Chondrocyte (in vitro differentiated cells): Measurements from ENCODE around the gene SNRNP70. TPM values are rescaled to one million over a fixed set of nuclear protein-coding genes. Genes with fewer than 3 reads are reported as not detected.

Source experiments
- DNase-seq: peaks from one replicate; pipeline ENCODE4 v3.0.0; 2021; ENCODE audit warnings: mixed read lengths, low spot score
- H3K27ac Mint-ChIP-seq: one replicate; pipeline ENCODE4 v1.8.0; 2021; ENCODE audit warnings: mild to moderate bottlenecking, moderate library complexity, mixed read lengths; ENCODE audit not compliant: unreplicated experiment
- H3K27me3 Mint-ChIP-seq: 2 replicates; pipeline ENCODE4 v1.8.0; 2021; ENCODE audit warnings: low read depth, mixed read lengths
- H3K36me3 Mint-ChIP-seq: 2 replicates; pipeline ENCODE4 v1.8.0; 2021; ENCODE audit warnings: low read depth, mixed read lengths
- H3K4me1 Mint-ChIP-seq: 2 replicates; pipeline ENCODE4 v1.8.0; 2021; ENCODE audit warnings: low read depth, mild to moderate bottlenecking, mixed read lengths
- H3K4me3 Mint-ChIP-seq: one replicate; pipeline ENCODE4 v1.8.0; 2021; ENCODE audit warnings: mild to moderate bottlenecking, moderate library complexity, mixed read lengths; ENCODE audit not compliant: unreplicated experiment
- H3K9me3 Mint-ChIP-seq: 2 replicates; pipeline ENCODE4 v1.8.0; 2021; ENCODE audit warnings: low read depth, mixed read lengths
- CTCF ChIP-seq: fragments of 200-600 bp; sonication (generic); IDR thresholded peaks from 2 replicates; pipeline ENCODE4 v1.5.0; 2021; ENCODE audit warnings: antibody characterized with exemption, mild to moderate bottlenecking, moderate library complexity
- total RNA-seq: library from RNA; stranded (reverse); gene quantifications from 3 replicates; pipeline ENCODE4 v1.2.1, GENCODE V29; 2021

The SNRNP70 gene
- total RNA-seq, 1 donor from 2014 or later, result 151 TPM

GRCh38 chr19:49065905-49066512, 19.2 kb upstream of the SNRNP70 start:
- Mint-ChIP-seq H3K4me3 (no peak overlapping the region), H3K36me3 (peaks cover 3% of the 10 kb centered on the region), H3K4me1 (peaks cover 12% of the 10 kb centered on the region), H3K27ac (no peak overlapping the region), H3K27me3 (peaks cover 7% of the 10 kb centered on the region), H3K9me3 (peaks cover 6% of the 10 kb centered on the region)
- no peak for DNase-seq
- TF ChIP-seq CTCF, result no peak

DNA sequence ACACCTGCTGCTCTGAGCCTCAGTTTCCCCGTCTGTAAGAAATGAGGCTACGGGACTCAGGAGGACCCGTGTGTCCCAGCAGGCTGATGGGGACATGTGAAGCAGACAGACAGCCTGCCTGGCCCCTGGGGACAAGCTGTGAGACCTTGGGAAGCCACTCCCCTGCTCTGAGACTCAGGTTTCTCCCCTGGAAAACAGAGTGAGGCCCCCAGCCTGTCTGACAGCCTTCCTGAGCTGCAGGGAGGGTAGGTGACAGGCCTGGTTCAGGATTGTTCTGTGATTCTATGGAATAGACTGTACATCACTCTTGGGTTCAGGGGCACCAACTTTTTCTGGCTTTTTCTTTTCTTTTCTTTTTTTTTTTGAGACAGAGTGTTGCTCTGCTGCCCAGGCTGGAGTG, 17.7 kb upstream of the SNRNP70 start:
- DNase-seq, result no peak
- Mint-ChIP-seq H3K27ac (no peak overlapping the region), H3K27me3 (peaks cover 7% of the 10 kb centered on the region), H3K9me3 (peaks cover 6% of the 10 kb centered on the region), H3K36me3 (peaks cover 3% of the 10 kb centered on the region), H3K4me1 (peaks cover 12% of the 10 kb centered on the region), H3K4me3 (no peak overlapping the region)
- TF ChIP-seq CTCF, result no peak

DNA sequence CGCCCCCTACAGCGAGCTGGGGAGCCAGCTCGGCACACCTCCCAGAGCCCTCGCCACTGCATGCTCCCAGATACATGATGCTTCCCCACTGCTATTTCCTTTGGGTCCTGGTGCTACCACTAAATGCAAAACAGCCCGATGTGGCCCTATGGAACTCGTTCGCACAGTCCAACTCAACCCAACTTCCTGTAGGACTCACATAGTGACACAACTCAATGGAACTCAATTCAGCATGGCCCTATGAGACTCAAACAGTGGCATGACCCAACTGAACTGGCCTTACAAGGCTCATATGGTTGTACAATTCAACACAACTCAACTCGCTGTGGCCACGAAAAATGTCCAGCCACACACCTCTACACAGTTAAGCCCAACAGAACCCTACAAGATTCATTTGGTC, 16.2 kb upstream of the SNRNP70 start:
- no peak for DNase-seq
- Mint-ChIP-seq H3K27ac (no peak overlapping the region), H3K27me3 (peaks cover 17% of the 10 kb centered on the region), H3K36me3 (peaks cover 4% of the 10 kb centered on the region), H3K4me1 (peaks cover 20% of the 10 kb centered on the region), H3K9me3 (peaks cover 6% of the 10 kb centered on the region), H3K4me3 (no peak overlapping the region)
- no peak for TF ChIP-seq CTCF

- Mint-ChIP-seq H3K4me1 (peaks cover 13% of the 10 kb centered on the region), H3K4me3 (no peak overlapping the region), H3K27ac (no peak overlapping the region), H3K9me3 (peaks cover 6% of the 10 kb centered on the region), H3K27me3 (peaks cover 17% of the 10 kb centered on the region), H3K36me3 (peaks cover 4% of the 10 kb centered on the region)
- TF ChIP-seq CTCF, result no peak
- DNase-seq, result no peak
These were observed 14.8 kb upstream of the SNRNP70 start for GRCh38 chr19:49070416-49070815.

DNA sequence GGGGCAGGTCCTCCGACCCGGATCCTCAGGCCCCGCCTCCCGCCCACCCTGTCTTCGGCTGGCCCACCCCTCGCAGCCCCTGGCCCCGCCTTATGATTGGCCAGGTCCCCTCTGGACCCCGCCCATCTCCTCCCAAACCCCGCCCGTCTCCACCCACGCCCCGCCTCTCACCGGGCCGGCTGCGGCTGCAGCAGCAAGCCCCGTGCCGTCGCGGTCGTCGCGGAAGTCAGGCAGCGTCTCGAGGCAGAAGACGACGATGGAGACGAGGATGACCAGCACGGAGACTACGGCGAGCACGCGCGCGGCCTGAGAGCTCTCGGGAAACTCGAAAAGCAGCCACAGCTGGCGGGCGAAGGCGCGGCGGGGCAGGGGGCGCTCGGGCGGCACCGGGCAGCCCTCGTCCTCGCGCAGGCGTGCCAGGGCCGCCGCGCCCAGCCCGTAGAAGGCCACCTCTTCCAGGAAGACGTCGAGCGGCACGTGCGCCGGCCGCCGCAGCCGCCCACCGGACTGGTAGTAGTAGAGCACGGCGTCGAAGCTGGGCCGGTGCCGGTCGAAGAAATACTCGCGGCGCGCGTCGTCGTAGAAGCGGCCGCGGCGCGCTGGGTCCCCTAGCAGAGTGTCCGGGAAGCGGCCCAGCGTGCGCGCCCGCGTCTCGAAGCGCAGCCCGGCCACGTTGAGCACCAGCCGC, 13.2 kb upstream of the SNRNP70 start:
- Mint-ChIP-seq H3K36me3 (peaks cover 4% of the 10 kb centered on the region), H3K27ac (no peak overlapping the region), H3K27me3 (peaks cover 16% of the 10 kb centered on the region), H3K4me1 (peaks cover 10% of the 10 kb centered on the region), H3K4me3 (peak overlapping the region; percentile 33), H3K9me3 (peaks cover 6% of the 10 kb centered on the region)
- no peak for DNase-seq
- peak; percentile 10 for TF ChIP-seq CTCF
